GM12878 (cell line): ENCODE measurements around the gene SPEG. TPM values are rescaled to one million over a fixed set of nuclear protein-coding genes. Genes with fewer than 3 reads are reported as not detected.

ENCODE experiments used
- ATAC-seq: fragments of 200-7000 bp; cut with Tn5 transposase; 3 replicates; pipeline ENCODE4 v1.9.1; 2020; ENCODE audit warnings: mild to moderate bottlenecking, moderate library complexity
- BruUV-seq: library from RNA; stranded (reverse); fragments of 400-500 nt; replicated peaks from 2 replicates; lab custom pipeline; 2021; lab: Mats Ljungman, UMichigan
- CTCF ChIA-PET: fragments of 300-600 bp; sonication (Branson Sonifier 250); formaldehyde crosslinking; extraction: SDS; loops from one replicate; lab custom pipeline; 2021; ENCODE audit warnings: inconsistent platforms; lab: Yijun Ruan, JAX
- POLR2A ChIA-PET: fragments of 350-600 bp; formaldehyde crosslinking; extraction: SDS; loops from one replicate; lab custom pipeline; 2021; ENCODE audit warnings: inconsistent platforms; lab: Charles Lee
- RAD21 ChIA-PET: fragments of 300-600 bp; sonication (Branson Sonifier 250); formaldehyde crosslinking; loops from one replicate; lab custom pipeline; 2023; ENCODE audit warnings: antibody characterized with exemption; ENCODE audit not compliant: unreplicated experiment; lab: Charles Lee
- SMC1A ChIA-PET: fragments of 300-600 bp; sonication (Branson Sonifier 250); formaldehyde crosslinking; loops from one replicate; lab custom pipeline; 2023; ENCODE audit not compliant: unreplicated experiment, uncharacterized antibody; lab: Charles Lee
- DNase-seq: peaks from one replicate; pipeline ENCODE4 v3.0.0-alpha.2; 2011; ENCODE audit warnings: low read depth, low spot score
- FAIRE-seq: peaks from 3 replicates; lab custom pipeline; 2011; peaks lifted over from hg19 to GRCh38; lab: Jason Lieb, UNC
- H2AFZ ChIP-seq: 2 replicates; pipeline ENCODE4 v1.6.0; 2011; ENCODE audit warnings: low read depth, low read length, control low read depth; ENCODE audit not compliant: control insufficient read depth
- H3K27ac ChIP-seq: 2 replicates; pipeline ENCODE4 v1.5.1; 2011; ENCODE audit warnings: control low read depth; ENCODE audit not compliant: control insufficient read depth, insufficient read depth
- H3K27me3 ChIP-seq, 2 experiments: replicated peaks in 1 of 2; 2 replicates each; pipeline versions ENCODE4 v1.6.0 to v1.6.1; 2011; ENCODE audit warnings: low read length in 1 of 2; ENCODE audit not compliant: control insufficient read depth in 2 of 2, insufficient read depth in 2 of 2
- H3K36me3 ChIP-seq, 2 experiments: 2 replicates each; pipeline ENCODE4 v1.5.1; 2011; ENCODE audit warnings: low read length in 1 of 2; ENCODE audit not compliant: control insufficient read depth in 2 of 2, insufficient read depth in 2 of 2
- H3K4me1 ChIP-seq: 2 replicates; pipeline ENCODE4 v1.6.1; 2011; ENCODE audit warnings: mild to moderate bottlenecking, low read length, moderate library complexity, mixed read lengths; ENCODE audit not compliant: control insufficient read depth, insufficient read depth
- H3K4me2 ChIP-seq: 2 replicates; pipeline ENCODE4 v1.6.0; 2011; ENCODE audit warnings: control low read depth; ENCODE audit not compliant: control insufficient read depth, insufficient read depth
- H3K4me3 ChIP-seq: fragments of 200-600 bp; sonication (generic); 2 replicates; pipeline ENCODE4 v1.5.1; 2016
- H3K79me2 ChIP-seq: 2 replicates; pipeline ENCODE4 v1.6.0; 2011; ENCODE audit warnings: low read length; ENCODE audit not compliant: control insufficient read depth, insufficient read depth
- H3K9ac ChIP-seq: 2 replicates; pipeline ENCODE4 v1.8.0; 2011; ENCODE audit warnings: low read length, control low read depth, mixed read lengths; ENCODE audit not compliant: control insufficient read depth, insufficient read depth
- H3K9me3 ChIP-seq: replicated peaks from 3 replicates; pipeline ENCODE4 v1.5.1; 2011; ENCODE audit warnings: mild to moderate bottlenecking, low read length; ENCODE audit not compliant: control insufficient read depth, insufficient read depth
- H4K20me1 ChIP-seq: 2 replicates; pipeline ENCODE4 v1.6.0; 2011; ENCODE audit not compliant: control insufficient read depth, insufficient read depth
- BCL3 ChIP-seq: IDR thresholded peaks from 2 replicates; pipeline ENCODE4 v1.6.1; 2011; ENCODE audit warnings: borderline replicate concordance, low read depth, mild to moderate bottlenecking, moderate library complexity, low read length; ENCODE audit not compliant: insufficient read depth, poor library complexity, severe bottlenecking
- EED ChIP-seq: sonication (generic); IDR thresholded peaks from 2 replicates; pipeline ENCODE4 v1.6.1; 2016; ENCODE audit warnings: antibody characterized with exemption, low read depth
- ETV6 ChIP-seq, 2 experiments: fragments of 450-650 bp in 1 of 2; IDR thresholded peaks in 1 of 2; conservative IDR thresholded peaks in 1 of 2; 2 replicates each; pipeline ENCODE4 v1.6.1; 2014; ENCODE audit warnings: antibody characterized with exemption in 1 of 2, borderline replicate concordance in 1 of 2, low read depth in 1 of 2, mild to moderate bottlenecking in 1 of 2, moderate library complexity in 1 of 2
- MLLT1 ChIP-seq: fragments of 450-650 bp; IDR thresholded peaks from 2 replicates; pipeline ENCODE4 v1.6.1; 2016; ENCODE audit warnings: mild to moderate bottlenecking
- PML ChIP-seq: IDR thresholded peaks from 2 replicates; pipeline ENCODE4 v1.6.1; 2012; ENCODE audit warnings: low read length, inconsistent platforms
- RAD21 ChIP-seq: IDR thresholded peaks from 2 replicates; pipeline ENCODE4 v1.6.1; 2011; ENCODE audit warnings: mild to moderate bottlenecking, low read depth, low read length, moderate library complexity; ENCODE audit not compliant: insufficient read depth
- TARDBP ChIP-seq: IDR thresholded peaks from 2 replicates; pipeline ENCODE4 v1.6.1; 2016; ENCODE audit warnings: borderline replicate concordance
- WGBS: methylation state at CpG from one replicate; pipeline ENCODE4 v1.1.6; 2016; ENCODE audit warnings: low lambda C conversion rate; ENCODE audit not compliant: insufficient replicate concordance, insufficient coverage; ENCODE audit errors: missing lambda C conversion rate; 5-methylcytosine and 5-hydroxymethylcytosine counted together
- in situ Hi-C: fragments of 300-500 bp; cut with MboI; formaldehyde crosslinking; loops from 9 replicates; pipeline ENCODE4 v1.14.3; 2018; ENCODE audit warnings: mixed read lengths
- intact Hi-C: fragments of 100-400 bp; cut with micrococcal nuclease; formaldehyde crosslinking; loops from one replicate; pipeline ENCODE4 v1.14.2; 2022; ENCODE audit not compliant: unreplicated experiment
- polyA plus RNA-seq, 11 experiments: library from polyadenylated mRNA; depleted of rRNA in 4 of 11; unstranded in 6 of 11; stranded (reverse) in 5 of 11; fragments of >200 nt; fragmentation: Nextera tagmentation in 4 of 11; fragmentation: Illumina TruSeq in 1 of 11; extraction: Ambion mirVana in 4 of 11; extraction: Trizol in 1 of 11; gene quantifications; 1 replicate in 1 of 11; 2 replicates in 10 of 11; pipeline versions ENCODE4 v1.2.1 to v1.2.3, GENCODE V29; 2011 to 2016; ENCODE audit warnings: inconsistent platforms in 2 of 11, missing spikeins in 2 of 11, low read depth in 1 of 11
- total RNA-seq, 4 experiments: library from RNA; depleted of rRNA in 3 of 4; stranded (reverse); fragments of >200 nt in 3 of 4; fragmentation: Illumina TruSeq in 1 of 4; extraction: Trizol in 1 of 4; gene quantifications; 2 replicates each; pipeline versions ENCODE4 v1.2.1 to v1.2.3, GENCODE V29; 2013 to 2021

SPEG gene
- total and polyA plus RNA-seq, 10 of the 15 experiments (the other 5 are each of a cell fraction or from before 2014, with no cell fraction given): 0.03 to 0.28 TPM; not detected in 8

DNA sequence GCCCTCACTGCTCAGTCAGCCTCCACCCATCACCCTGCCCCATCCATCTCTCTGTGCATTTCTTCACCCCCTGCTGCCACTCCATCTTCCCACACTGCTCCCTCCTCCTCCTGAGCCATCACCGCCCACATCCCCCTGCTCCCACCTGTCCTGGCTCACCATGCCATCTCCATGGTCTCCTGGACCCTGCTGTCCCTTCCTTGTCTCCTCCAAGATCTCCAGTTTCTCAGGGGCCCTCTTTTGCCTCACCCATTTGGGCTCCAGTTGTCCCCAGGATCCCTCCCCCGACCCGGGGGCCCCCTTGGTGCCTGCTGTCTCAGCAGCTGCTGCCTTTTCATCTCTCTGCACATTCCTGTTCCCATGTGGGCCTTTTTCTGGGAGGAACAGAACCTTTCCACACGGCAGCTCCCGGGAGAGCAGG lies 10.6 kb downstream of the SPEG start:
- no peak overlapping the region for H3K4me3 ChIP-seq
- H3K4me2 ChIP-seq: no peak overlapping the region
- no TSS peak for BruUV-seq
- TF ChIP-seq ETV6 (conservative IDR thresholded peaks at IDR 0.05 in 1 of 2, IDR thresholded peaks at IDR 0.05 in 1 of 2; ENCODE audit: borderline replicate concordance in 1 of 2, low read depth in 1 of 2) (no peak), RAD21 (no peak), TARDBP (no peak), EED (no peak)
- ChIA-PET SMC1A (no interaction called here), POLR2A (no interaction called here), RAD21 (no interaction called here), CTCF (interaction anchor here (0.7 kb wide), 1 partner anchor 85 kb away, joined by 3 read pairs; no protein-coding TSS in a partner anchor)
- H3K9me3 ChIP-seq: no peaks in the 10 kb centered on the region
- H2AFZ ChIP-seq: no peak overlapping the region
- no peaks in the 10 kb centered on the region for H3K4me1 ChIP-seq
- H4K20me1 ChIP-seq: no peaks in the 10 kb centered on the region
- no peak overlapping the region for H3K9ac ChIP-seq
- in situ Hi-C loops: no loop called here
- no peak overlapping the region for H3K27ac ChIP-seq
- WGBS: 38% methylated on average over 5 of the region's 5 CpGs
- ATAC-seq (no peak), FAIRE-seq (no peak), DNase-seq (no peak)
- intact Hi-C loops: no loop called here
- H3K27me3 ChIP-seq: peaks cover 8 to 18% of the 10 kb centered on the region in 2 experiments
- no peaks in the 10 kb centered on the region for H3K79me2 ChIP-seq
- H3K36me3 ChIP-seq: no peaks in the 10 kb centered on the region

DNA sequence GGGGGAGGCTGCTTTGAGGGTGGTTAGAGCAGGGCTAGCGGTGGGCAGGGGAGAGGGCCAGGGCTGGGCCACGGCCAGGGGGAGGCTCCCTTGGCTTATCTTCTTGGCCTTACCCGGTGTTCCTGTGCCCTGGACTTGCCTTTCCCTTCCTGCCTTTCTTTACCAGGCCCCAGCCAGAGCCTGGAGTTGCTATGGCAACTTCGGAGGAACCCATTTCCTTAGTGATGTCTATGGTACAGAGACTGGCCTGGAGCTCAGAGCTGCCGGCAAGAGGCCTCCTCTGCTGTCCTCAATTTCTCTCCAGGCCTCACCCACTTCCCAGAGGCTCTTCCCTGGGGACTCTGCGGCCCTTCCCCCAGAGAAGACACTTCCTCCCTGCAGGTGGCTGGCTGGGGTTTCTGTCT lies 11.5 kb downstream of the SPEG start:
- Histone ChIP-seq H4K20me1 (no peaks in the 10 kb centered on the region), H3K36me3 (no peaks in the 10 kb centered on the region), H3K4me1 (no peaks in the 10 kb centered on the region), H3K9ac (no peak overlapping the region), H3K9me3 (no peaks in the 10 kb centered on the region), H2AFZ (no peak overlapping the region), H3K27ac (no peak overlapping the region), H3K4me2 (no peak overlapping the region), H3K79me2 (no peaks in the 10 kb centered on the region), H3K4me3 (no peak overlapping the region), H3K27me3 (peaks cover 8 to 16% of the 10 kb centered on the region in 2 experiments)
- POLR2A ChIA-PET: interaction anchor here (0.6 kb wide), 1 partner anchor 8 kb away, joined by 3 read pairs; no protein-coding TSS in a partner anchor
- SMC1A ChIA-PET: no interaction called here
- BruUV-seq: no TSS peak
- FAIRE-seq (no peak), ATAC-seq (no peak), DNase-seq (no peak)
- intact Hi-C loops (no loop called here), in situ Hi-C loops (no loop called here)
- RAD21 ChIA-PET: no interaction called here
- TF ChIP-seq BCL3: no peak
- TF ChIP-seq PML: no peak
- no peak for TF ChIP-seq RAD21
- no peak for TF ChIP-seq MLLT1
- CTCF ChIA-PET: no interaction called here
- WGBS: 9% methylated on average over 6 of the region's 6 CpGs
